SKM-1 (cell line): Measurements from ENCODE around the gene CCND1.
"Not testable (repeated sequence)": the region's sequence is repeated elsewhere in the genome, so short reads cannot be mapped to it uniquely, and the experiment has no call there.

Experiments
- DNase-seq: peaks from one replicate; lab custom pipeline; 2025; ENCODE audit not compliant: unreplicated experiment; lab: John Stamatoyannopoulos, UW

Gene CCND1

GRCh38 chr11:69617682-69618081 lies 23.3 kb upstream of the CCND1 start:
- DNase-seq: no peak

- DNase-seq: no peak
Measured at GRCh38 chr11:69618237-69618636, 22.7 kb upstream of the CCND1 start.

GRCh38 chr11:69620683-69621290 lies 20.2 kb upstream of the CCND1 start:
- no peak for DNase-seq

- not testable (repeated sequence) for DNase-seq
Measured at GRCh38 chr11:69622097-69622681, 18.8 kb upstream of the CCND1 start.

- DNase-seq: no peak
Measured at GRCh38 chr11:69624293-69624692, 16.7 kb upstream of the CCND1 start.

- DNase-seq: no peak
Measured at GRCh38 chr11:69625476-69625875, 15.5 kb upstream of the CCND1 start.

- no peak for DNase-seq
Measured at GRCh38 chr11:69627551-69627950, 13.4 kb upstream of the CCND1 start.

GRCh38 chr11:69630017-69630416 lies 10.9 kb upstream of the CCND1 start:
- no peak for DNase-seq

GRCh38 chr11:69630424-69630823 lies 10.5 kb upstream of the CCND1 start:
- DNase-seq: no peak

GRCh38 chr11:69632900-69633299 lies 8.1 kb upstream of the CCND1 start:
- DNase-seq: no peak

GRCh38 chr11:69634069-69634468 lies 6.9 kb upstream of the CCND1 start:
- DNase-seq: no peak

- no peak for DNase-seq
Measured at GRCh38 chr11:69634590-69634989, 6.4 kb upstream of the CCND1 start.

- DNase-seq: no peak
Measured at GRCh38 chr11:69635195-69635594, 5.8 kb upstream of the CCND1 start.

- DNase-seq: no peak
Measured at GRCh38 chr11:69635804-69636511, 5.0 kb upstream of the CCND1 start.

- DNase-seq: no peak
Measured at GRCh38 chr11:69636512-69637197, 4.3 kb upstream of the CCND1 start.

- DNase-seq: no peak
Measured at GRCh38 chr11:69637198-69637940, 3.6 kb upstream of the CCND1 start.

GRCh38 chr11:69637941-69638871 lies 2.8 kb upstream of the CCND1 start:
- no peak for DNase-seq

GRCh38 chr11:69638941-69639681 lies 1.8 kb upstream of the CCND1 start:
- DNase-seq: peak; percentile 53

- no peak for DNase-seq
Measured at GRCh38 chr11:69639831-69640230, 1.1 kb upstream of the CCND1 start.
